Mucosa of rectum (tissue), 2 donors: ENCODE data around the gene ZACN.

ENCODE experiments used
- H3K27ac ChIP-seq, 2 donors: one replicate each; pipeline ENCODE4 v1.7.0; 2013; ENCODE audit warnings: inconsistent platforms in 2 of 2, low read depth in 2 of 2, low read length in 2 of 2
- H3K27me3 ChIP-seq, 2 donors: one replicate each; pipeline ENCODE4 v1.7.0; 2013; ENCODE audit warnings: low read length in 2 of 2; ENCODE audit not compliant: control insufficient read depth in 2 of 2, insufficient read depth in 2 of 2
- H3K36me3 ChIP-seq, 2 donors: one replicate each; pipeline ENCODE4 v1.7.0; 2013; ENCODE audit warnings: low read length in 2 of 2; ENCODE audit not compliant: control insufficient read depth in 2 of 2, insufficient read depth in 2 of 2
- H3K4me1 ChIP-seq, 2 donors: one replicate each; pipeline ENCODE4 v1.7.0; 2013; ENCODE audit warnings: low read length in 2 of 2, mild to moderate bottlenecking in 1 of 2; ENCODE audit not compliant: control insufficient read depth in 2 of 2, insufficient read depth in 2 of 2
- H3K4me3 ChIP-seq, 2 donors: one replicate each; pipeline ENCODE4 v1.7.0; 2013; ENCODE audit warnings: low read length in 2 of 2
- H3K9ac ChIP-seq, 2 donors: one replicate each; pipeline ENCODE4 v1.7.0; 2013; ENCODE audit warnings: low read length in 2 of 2, low read depth in 1 of 2, mild to moderate bottlenecking in 1 of 2
- H3K9me3 ChIP-seq, 2 donors: one replicate each; pipeline ENCODE4 v1.7.0; 2013; ENCODE audit warnings: low read length in 2 of 2; ENCODE audit not compliant: control insufficient read depth in 2 of 2
- donor health status: healthy.
- donor health status: Normal muscosa, but diverticular disease.

Gene ZACN

DNA sequence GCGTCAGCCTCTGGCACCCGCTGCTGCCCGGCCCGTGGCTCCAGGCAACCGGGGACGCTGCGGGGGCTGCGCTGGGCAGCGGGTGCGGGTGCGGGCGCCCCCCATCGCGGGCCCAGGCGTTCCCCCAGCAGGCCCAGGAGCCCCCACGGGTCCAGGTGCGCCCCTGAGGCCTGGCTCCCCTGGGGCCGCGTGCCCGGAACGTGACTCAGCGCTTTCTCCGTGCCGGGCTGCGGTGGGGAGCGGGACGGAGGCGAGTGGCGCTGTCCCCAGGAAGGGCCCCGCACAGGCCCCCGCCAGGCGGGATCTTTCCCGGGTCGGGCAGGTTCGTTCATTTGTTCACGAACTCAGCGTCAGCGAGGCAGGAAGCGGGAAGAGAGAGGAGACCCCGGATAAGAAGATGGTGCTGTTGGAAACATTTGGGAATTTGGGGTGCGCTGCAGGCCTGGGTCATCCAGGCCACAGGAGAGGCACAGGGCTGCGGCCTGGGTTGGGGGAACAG, 43.0 kb downstream of the ZACN start:
- peaks cover 2 to 3% of the 10 kb centered on the region in 2 donors for H3K4me1 ChIP-seq
- no peaks in the 10 kb centered on the region for H3K9me3 ChIP-seq
- peak overlapping the region in 1 of 2 donors; percentile 43 for H3K4me3 ChIP-seq
- no peak overlapping the region for H3K27ac ChIP-seq
- H3K9ac ChIP-seq: peak overlapping the region; percentile 41 to 59
- H3K36me3 ChIP-seq: no peaks in the 10 kb centered on the region
- H3K27me3 ChIP-seq: no peaks in the 10 kb centered on the region

DNA sequence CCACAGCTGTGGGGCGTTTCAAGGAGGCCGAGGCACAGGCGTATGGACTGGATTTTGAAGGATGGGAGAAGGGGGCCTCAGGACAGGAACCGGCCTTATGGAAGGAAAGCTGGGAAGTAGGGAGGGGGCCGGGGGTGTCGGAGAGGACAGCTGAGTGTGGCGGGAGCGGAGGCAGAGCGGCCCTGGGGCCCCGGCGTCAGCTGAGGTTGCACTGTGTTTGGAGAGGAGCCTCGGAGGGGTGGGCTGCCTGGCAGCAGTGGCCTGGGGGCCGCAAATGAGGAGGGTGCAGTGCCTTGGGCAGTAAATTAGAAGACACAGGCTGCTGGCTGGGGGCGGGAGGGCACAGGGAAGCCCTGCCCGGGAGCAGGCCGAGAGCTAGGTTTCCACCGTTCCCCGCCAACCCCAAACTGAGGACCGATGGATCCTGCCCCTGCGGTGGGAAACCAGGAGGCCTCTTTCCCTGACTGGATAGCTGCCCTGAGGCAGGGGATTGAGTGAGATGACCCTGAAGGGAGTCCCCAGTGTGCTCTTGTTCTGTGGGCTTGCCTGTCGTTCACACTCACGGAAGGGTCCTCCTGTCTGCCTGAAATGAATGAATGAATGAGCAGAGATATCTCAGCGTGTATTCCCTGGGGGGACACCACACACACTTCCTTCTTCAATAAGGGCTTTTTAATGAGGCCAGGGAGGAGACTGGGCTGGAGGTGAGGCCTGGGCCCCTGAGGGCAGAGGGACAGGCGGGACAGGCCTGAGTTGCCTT, 43.6 kb downstream of the ZACN start:
- Histone ChIP-seq H3K9ac (no peak overlapping the region), H3K36me3 (no peaks in the 10 kb centered on the region), H3K4me3 (no peak overlapping the region), H3K27ac (no peak overlapping the region), H3K27me3 (no peaks in the 10 kb centered on the region), H3K9me3 (no peaks in the 10 kb centered on the region), H3K4me1 (peaks cover 2 to 3% of the 10 kb centered on the region in 2 donors)

DNA sequence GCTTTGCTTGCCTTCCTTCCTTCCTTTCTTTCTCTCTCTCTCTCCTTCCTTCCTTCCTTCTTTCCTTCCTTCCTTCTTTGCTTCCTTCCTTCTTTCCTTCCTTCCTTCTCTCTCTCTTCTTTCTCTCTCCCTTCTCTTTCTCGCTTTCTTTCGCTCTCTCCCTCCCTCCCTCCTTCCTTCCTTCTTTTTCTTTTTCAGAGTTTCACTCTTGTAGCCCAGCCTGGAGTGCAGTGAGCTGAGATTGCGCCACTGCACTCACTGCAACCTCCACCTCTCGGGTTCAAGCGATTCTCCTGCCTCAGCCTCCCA, 44.2 kb downstream of the ZACN start:
- no peak overlapping the region for H3K9ac ChIP-seq
- no peak overlapping the region for H3K4me3 ChIP-seq
- H3K27me3 ChIP-seq: no peaks in the 10 kb centered on the region
- H3K4me1 ChIP-seq: peaks cover 2 to 3% of the 10 kb centered on the region in 2 donors
- no peaks in the 10 kb centered on the region for H3K36me3 ChIP-seq
- no peaks in the 10 kb centered on the region for H3K9me3 ChIP-seq
- H3K27ac ChIP-seq: no peak overlapping the region

DNA sequence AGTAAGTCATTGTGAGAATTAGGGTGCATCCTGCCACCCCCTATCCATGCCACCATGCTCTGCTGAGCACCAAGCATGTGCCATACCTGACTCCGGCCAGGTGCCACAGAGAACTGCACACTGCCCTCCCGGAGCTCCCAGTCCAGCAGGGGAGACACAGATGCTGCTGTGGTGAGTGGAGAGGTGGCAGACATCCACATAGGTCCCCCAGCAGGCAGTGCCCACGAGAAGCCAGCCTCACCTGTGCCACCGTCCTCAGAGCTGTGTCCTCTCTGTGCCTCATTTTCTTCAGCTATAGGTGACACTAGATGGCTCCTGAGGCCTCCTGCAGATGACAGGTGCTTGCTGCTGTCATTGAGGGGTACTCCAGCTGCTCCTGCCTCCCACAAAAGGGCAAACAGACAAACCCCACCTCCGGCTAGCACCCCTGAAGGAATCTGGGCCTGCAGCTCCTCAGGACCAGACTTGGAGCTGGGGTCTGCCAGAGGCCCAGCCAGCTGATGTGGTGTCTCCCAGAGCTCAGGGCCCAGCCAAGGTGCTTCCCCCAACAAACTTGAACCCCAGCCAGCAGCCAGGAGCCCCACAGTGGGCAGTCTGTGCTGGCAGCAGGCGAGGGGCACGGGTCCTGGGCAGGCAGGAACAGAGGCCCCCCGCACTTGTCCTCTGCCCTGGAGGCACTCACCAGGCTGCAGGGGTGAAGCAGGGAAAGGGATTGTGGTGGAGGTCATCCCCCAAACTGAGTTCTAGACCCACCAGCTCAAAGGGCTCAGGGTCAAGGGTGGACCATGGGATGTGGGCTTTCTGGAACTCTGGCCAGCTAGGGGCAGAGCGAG, 45.0 kb downstream of the ZACN start:
- peaks cover 2 to 3% of the 10 kb centered on the region in 2 donors for H3K4me1 ChIP-seq
- no peak overlapping the region for H3K27ac ChIP-seq
- H3K27me3 ChIP-seq: no peaks in the 10 kb centered on the region
- H3K9me3 ChIP-seq: no peaks in the 10 kb centered on the region
- no peak overlapping the region for H3K4me3 ChIP-seq
- no peak overlapping the region for H3K9ac ChIP-seq
- no peaks in the 10 kb centered on the region for H3K36me3 ChIP-seq

DNA sequence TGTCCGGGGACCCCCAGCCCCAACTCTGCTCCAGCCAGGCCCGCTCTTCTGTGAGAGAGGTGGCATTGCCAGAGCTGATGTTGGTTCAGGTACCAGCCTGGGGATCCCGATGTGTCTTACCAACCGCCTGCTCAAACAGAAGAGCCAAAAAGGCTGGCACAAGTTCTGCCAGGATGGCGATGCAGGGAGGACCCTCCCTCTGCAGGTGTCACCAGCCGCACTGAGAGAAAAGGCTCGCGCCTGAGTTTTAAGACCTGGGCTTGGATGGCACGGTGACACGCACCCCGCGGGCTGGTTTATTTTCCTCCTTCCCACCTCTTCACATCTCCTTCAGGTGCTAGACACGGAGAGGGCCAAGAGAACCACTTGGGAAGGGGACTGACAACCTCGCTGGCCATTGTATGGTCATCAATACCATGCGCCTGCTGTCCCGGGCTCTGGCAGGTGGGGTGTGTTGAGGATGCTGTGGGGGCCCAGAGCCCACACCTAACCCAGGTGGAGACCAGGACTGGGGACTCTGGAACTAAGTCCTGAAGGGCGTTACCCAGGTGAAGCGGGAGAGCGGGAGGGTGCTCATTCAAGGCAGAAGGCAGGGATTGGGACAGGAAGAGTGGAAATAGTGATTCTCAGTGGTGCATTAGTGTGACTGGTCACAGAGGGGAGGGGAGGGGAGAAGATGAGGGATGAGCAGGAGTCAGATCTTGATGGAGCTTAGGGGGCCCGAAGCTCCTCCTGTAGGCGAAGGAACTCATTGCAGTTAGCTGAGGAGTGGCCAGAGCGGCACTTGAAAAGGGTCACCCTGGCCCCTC, 45.8 kb downstream of the ZACN start:
- H3K36me3 ChIP-seq: no peaks in the 10 kb centered on the region
- H3K9ac ChIP-seq: no peak overlapping the region
- H3K9me3 ChIP-seq: no peaks in the 10 kb centered on the region
- H3K27ac ChIP-seq: no peak overlapping the region
- H3K27me3 ChIP-seq: no peaks in the 10 kb centered on the region
- H3K4me3 ChIP-seq: no peak overlapping the region
- H3K4me1 ChIP-seq: peaks cover 2 to 3% of the 10 kb centered on the region in 2 donors

DNA sequence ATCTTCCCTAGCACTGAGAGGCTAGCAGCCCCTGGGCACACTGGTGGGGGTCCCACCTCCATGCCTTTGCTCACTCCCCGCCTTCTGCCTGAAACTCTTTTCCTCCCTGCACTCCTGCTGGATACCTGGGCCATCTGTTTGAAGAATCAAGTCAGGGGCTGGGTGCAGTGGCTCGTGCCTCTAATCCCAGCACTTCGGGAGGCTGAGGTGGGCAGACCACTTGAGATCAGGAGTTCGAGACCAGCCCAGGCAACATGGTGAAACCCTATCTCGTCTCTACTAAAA, 46.4 kb downstream of the ZACN start:
- Histone ChIP-seq H3K27ac (no peak overlapping the region), H3K27me3 (no peaks in the 10 kb centered on the region), H3K36me3 (no peaks in the 10 kb centered on the region), H3K9me3 (no peaks in the 10 kb centered on the region), H3K9ac (no peak overlapping the region), H3K4me3 (no peak overlapping the region), H3K4me1 (peaks cover 2 to 3% of the 10 kb centered on the region in 2 donors)

DNA sequence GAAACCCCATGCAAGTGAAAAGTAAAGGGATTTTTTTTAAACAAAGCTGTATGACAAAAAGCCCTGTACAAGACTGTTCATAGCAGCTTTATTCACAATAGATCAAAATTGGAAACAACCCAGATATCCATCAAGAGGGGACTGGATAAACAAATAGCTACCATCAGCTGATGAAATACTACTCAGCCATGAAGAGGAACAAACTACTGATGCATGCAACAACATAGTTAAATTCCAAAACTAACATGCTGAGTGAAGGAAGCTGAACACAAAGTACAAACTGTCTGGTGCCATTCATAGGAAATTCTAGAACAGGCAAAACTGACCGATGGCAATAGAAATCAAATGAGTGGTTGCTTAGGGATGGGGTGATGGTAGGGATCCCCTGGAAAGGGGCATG, 46.9 kb downstream of the ZACN start:
- H3K4me3 ChIP-seq: no peak overlapping the region

DNA sequence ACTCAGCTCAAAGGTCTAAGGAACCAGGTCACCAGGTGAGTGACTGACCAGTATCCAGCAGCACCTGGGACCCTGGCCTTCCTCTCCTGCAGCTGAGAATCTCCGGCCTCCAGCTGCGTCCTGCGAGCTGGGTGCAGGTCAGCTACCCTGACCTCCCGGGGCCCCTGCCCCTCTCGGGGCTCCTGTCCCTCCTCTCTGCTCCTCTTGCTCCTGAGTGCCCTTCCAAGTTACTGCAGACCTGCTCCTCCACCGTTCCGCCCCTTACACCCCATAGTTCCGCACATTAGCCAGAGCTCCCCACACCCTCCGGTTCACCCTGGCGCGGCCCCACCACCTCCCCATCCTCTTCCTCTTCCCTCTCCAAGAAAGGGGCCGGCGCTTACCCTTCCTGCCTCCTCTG, 51.5 kb downstream of the ZACN start:
- H3K4me1 ChIP-seq: peaks cover 0 to 5% of the 10 kb centered on the region in 2 donors
- no peaks in the 10 kb centered on the region for H3K36me3 ChIP-seq
- no peak overlapping the region for H3K9ac ChIP-seq
- H3K4me3 ChIP-seq: no peak overlapping the region
- H3K27ac ChIP-seq: no peak overlapping the region
- H3K9me3 ChIP-seq: no peaks in the 10 kb centered on the region
- H3K27me3 ChIP-seq: no peaks in the 10 kb centered on the region

More for the DNA sequence above, 46.9 kb downstream of the ZACN start:
- Histone ChIP-seq H3K9ac (no peak overlapping the region), H3K27ac (no peak overlapping the region), H3K4me1 (peaks cover 2 to 3% of the 10 kb centered on the region in 2 donors), H3K27me3 (no peaks in the 10 kb centered on the region), H3K9me3 (no peaks in the 10 kb centered on the region), H3K36me3 (no peaks in the 10 kb centered on the region)

DNA sequence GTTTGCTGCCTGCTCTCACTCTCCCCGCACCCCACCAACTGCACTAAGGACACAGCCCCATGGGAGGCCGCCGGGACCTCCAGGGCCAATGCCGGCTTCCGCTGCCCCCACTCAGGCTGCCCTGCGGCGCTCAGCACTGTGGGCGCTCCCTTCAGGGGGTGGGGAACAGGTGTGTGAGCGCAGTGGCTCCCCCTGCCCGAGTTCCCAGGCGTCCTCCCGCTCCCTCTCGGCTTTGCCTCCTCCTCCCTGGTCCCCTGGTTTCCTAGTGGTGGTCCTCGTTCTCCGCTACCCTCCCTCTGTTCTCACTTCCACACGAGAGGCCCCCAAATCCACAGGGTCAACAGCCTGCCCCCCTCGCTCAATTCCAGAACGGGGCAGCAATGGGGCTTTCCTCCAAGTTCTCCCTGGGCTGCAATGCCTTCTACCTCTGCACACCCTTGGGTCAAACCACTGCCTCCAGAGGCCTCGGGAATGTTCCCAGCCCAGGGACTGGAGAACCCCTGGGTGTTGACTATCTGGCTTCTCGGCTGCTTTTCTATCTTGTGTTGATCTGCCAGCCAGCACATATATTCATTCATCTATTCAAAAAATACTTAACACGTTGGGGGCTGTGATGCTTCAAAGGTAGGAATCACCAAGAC, 52.2 kb downstream of the ZACN start:
- H3K9me3 ChIP-seq: no peaks in the 10 kb centered on the region
- no peak overlapping the region for H3K27ac ChIP-seq
- H3K4me1 ChIP-seq: peaks cover 0 to 5% of the 10 kb centered on the region in 2 donors
- H3K36me3 ChIP-seq: no peaks in the 10 kb centered on the region
- no peaks in the 10 kb centered on the region for H3K27me3 ChIP-seq
- H3K9ac ChIP-seq: no peak overlapping the region
- H3K4me3 ChIP-seq: no peak overlapping the region
